GM19193 (cell line): ENCODE data around the gene EMX1.

Source experiments
- POLR2A ChIP-seq: IDR thresholded peaks from 4 replicates; pipeline ENCODE4 v1.6.1; 2011; ENCODE audit not compliant: insufficient read depth, insufficient read length; ENCODE audit errors: extremely low read depth

Gene EMX1

DNA sequence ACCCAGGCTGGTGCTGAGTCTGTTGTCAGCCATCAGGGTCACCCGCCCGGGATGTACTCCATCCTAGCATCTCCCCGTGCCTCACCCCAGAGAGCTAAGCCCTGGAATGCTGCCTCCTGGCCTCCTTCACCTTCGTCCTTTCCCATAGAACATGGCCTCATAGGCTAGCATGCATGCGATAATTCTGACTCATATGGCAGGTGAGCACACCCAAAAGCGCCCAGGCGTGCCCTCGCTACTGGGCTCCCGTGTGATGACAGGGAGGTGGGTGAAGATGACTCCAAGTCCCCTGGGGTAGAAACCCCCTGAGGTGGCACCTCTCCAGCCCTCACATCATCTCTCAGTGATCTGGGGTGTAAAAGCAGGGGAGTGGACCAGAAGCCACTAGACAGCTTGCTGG lies 22.8 kb upstream of the EMX1 start:
- TF ChIP-seq POLR2A: no peak

- TF ChIP-seq POLR2A: no peak
These were observed 22.2 kb upstream of the EMX1 start for GRCh38 chr2:72895154-72895553.

DNA sequence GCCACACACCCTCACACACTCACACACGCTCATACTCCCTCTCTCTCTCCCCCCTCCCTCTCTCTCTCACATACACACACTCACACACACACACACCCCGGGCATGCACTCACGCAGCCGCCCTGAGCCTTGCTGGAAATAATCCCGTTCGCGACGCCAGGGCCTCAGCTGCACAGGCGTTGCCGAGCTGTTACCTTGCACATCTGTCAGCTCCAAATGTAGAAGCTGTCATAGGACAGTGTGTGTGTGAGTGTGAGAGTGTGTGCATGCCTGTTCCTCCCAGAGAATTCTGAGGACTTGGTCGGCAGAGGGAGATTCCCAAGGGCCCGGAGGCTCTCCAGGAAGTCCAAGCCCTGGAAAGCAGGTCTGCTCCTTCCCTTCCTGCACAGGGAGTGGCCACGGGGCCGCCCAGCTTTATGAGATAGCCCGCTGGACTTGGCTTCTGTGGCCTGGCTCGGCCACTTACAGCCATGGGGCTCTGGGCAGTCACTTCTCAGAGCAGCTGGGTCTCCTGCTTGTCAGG lies 21.5 kb upstream of the EMX1 start:
- no peak for TF ChIP-seq POLR2A

- TF ChIP-seq POLR2A: no peak
These were observed 20.9 kb upstream of the EMX1 start for GRCh38 chr2:72896446-72896845.

GRCh38 chr2:72897785-72898584 lies 19.3 kb upstream of the EMX1 start:
- TF ChIP-seq POLR2A: no peak

- no peak for TF ChIP-seq POLR2A
These were observed 18.8 kb upstream of the EMX1 start for GRCh38 chr2:72898585-72898906.

DNA sequence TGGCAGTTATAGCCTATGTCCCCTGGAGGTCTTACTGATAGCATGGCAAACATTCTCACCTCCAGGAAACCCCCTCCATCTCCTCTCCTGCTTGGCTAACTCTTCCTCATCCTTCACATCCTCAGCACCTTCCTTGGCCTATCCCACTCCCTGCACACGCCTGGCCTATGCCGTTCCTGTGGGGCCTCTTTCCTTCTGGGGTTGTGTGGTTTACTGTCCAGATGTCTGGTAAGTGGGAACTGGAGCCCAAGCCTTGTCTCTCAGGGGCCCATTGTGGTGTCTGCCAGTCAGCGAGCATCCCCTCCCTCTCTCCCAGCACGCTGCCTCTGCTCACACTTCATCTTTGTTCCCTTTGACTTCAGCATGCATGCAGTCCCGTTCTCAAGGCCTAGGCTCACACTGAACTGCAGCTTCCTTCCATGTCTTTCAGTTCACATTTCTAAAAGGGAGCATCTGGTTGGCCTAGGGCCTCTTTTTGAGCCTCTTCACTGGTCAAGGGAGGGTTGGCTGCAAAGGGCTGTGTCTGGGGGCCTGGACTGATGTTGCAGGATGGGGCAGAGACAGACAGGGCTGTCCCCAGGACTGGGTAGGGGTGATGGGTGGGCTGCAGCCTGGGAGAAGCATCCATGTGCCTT lies 17.0 kb upstream of the EMX1 start:
- TF ChIP-seq POLR2A: no peak

- no peak for TF ChIP-seq POLR2A
These were observed 15.9 kb upstream of the EMX1 start for GRCh38 chr2:72901426-72901825.

DNA sequence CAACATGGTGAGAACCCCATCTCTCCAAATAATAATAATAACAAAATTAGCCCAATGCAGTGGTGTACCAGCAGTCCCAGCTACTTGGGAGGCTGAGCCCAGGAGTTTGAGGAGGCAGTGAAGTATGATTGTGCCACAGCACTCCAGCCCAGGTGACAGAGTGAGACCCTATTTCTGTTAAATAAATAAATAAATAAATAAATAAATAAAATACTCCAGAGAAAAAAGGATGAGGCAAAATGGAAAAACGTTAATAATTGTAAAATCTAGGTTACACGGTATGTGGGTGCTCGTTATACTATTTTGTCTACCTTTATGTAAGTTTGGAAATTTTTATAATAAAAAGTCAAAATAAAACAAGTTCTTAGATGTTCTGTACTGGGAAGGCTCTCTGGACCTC lies 8.6 kb upstream of the EMX1 start:
- TF ChIP-seq POLR2A: no peak

GRCh38 chr2:72911256-72911655 lies 6.1 kb upstream of the EMX1 start:
- no peak for TF ChIP-seq POLR2A

GRCh38 chr2:72913486-72914205 lies 3.7 kb upstream of the EMX1 start:
- TF ChIP-seq POLR2A: no peak

- TF ChIP-seq POLR2A: no peak
These were observed 3.1 kb upstream of the EMX1 start for GRCh38 chr2:72914206-72914559.

GRCh38 chr2:72914589-72915319 lies 2.6 kb upstream of the EMX1 start:
- TF ChIP-seq POLR2A: no peak

- TF ChIP-seq POLR2A: no peak
These were observed 1.9 kb upstream of the EMX1 start for GRCh38 chr2:72915320-72915906.

DNA sequence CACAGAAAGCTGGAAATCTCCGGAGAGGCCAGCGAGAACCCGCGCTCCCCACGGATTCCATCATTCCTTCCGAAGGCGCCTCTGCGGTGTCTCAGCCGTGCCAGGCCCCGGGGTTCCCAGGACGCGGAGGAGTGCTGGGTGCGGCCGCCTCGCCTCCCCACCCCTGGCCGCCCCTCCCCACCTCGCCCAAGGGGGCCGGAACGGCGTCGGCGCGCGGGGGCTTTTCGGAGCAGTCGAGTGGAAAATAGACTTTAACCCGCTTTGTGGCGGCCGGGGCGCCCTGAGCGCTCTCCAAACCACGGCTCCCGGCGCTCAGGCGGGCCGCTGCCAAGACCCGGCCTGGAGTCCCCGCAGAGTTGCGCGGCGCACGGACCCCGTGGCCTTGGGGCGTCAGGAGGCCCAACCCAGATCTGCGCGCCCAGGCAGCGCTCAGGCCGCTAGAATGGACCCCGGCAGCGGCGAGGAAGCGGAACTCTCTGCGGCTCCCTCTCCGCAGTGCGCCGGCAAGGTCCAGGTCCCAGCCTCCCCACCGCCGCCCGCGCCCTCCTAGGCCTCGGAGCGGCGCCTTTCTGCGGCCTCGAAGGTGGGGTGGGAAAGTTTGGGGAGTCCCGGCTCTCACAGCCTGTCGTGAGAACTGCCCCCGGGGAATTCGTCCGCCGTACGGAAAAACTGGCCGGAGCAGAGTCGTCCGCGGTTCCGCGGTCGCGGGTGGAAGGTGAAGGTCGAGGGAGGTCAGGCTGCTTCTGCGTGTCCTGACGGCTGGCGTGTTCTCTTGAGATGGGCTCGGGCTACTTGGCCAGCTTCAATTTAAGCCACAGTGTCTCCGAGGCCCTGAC lies 1.2 kb upstream of the EMX1 start:
- peak; percentile 47 for TF ChIP-seq POLR2A

DNA sequence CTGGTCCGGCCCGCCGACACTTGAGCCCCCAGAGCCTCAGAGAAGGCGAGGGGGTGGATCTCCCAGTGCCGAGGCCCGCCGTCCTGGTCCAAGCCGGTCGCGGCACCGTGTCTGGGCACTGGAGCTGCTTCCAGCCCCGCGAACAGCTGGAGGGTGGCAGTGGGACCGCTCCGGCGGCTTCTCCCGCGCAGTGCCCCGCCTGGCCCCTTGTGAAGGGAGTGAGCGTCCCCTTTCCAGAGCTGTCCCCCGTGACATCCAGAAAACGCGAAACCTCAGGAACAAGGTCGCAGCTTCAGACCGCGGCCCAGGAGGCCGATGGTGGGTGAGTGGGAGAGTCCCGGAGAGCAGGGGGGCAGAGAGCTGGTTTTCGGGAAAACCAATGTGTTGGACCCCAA lies 579 bp upstream of the EMX1 start:
- TF ChIP-seq POLR2A: no peak
